ENCODE results near the gene CDHR5.

- TF ChIP-seq CTCF (conservative IDR thresholded peaks at IDR 0.05 in 1 of 2, IDR thresholded peaks at IDR 0.05 in 1 of 2; ENCODE audit: extremely low read depth in 1 of 2, insufficient read depth in 1 of 2, low read depth in 1 of 2, low read length in 2 of 2) (no peak), EZH2 (IDR thresholded peaks at IDR 0.05; ENCODE audit: borderline replicate concordance, low read length) (no peak)
These were observed 57.6 kb downstream of the CDHR5 start for GRCh38 chr11:567011-567628.
